Osteoblast (primary cell): ENCODE results near the gene DHRSX. TPM values are rescaled to one million over a fixed set of nuclear protein-coding genes. Genes with fewer than 3 reads are reported as not detected.
"Not testable (repeated sequence)": the region's sequence is repeated elsewhere in the genome, so short reads cannot be mapped to it uniquely, and the experiment has no call there.

Source experiments
- DNase-seq: peaks from one replicate; pipeline ENCODE4 v3.0.0; 2011; ENCODE audit warnings: low spot score, mixed read lengths; ENCODE audit not compliant: insufficient read length; ENCODE audit errors: missing footprints
- H2AFZ ChIP-seq: 2 replicates; pipeline ENCODE4 v1.6.0; 2011; ENCODE audit warnings: mild to moderate bottlenecking, low read length
- H3K27ac ChIP-seq: 2 replicates; pipeline ENCODE4 v1.5.1; 2011; ENCODE audit warnings: mild to moderate bottlenecking, low read depth, low read length, moderate library complexity
- H3K27me3 ChIP-seq: 2 replicates; pipeline ENCODE4 v1.6.0; 2012; ENCODE audit warnings: mild to moderate bottlenecking, control low read depth, inconsistent platforms, low read length, moderate library complexity; ENCODE audit not compliant: insufficient read depth
- H3K36me3 ChIP-seq: 2 replicates; pipeline ENCODE4 v1.5.1; 2011; ENCODE audit warnings: mild to moderate bottlenecking, low read length, control low read depth, moderate library complexity; ENCODE audit not compliant: insufficient read depth
- H3K4me1 ChIP-seq: 2 replicates; pipeline ENCODE4 v1.5.1; 2011; ENCODE audit warnings: mild to moderate bottlenecking, low read length, control low read depth, moderate library complexity; ENCODE audit not compliant: insufficient read depth
- H3K4me2 ChIP-seq: 2 replicates; pipeline ENCODE4 v1.6.0; 2011; ENCODE audit warnings: mild to moderate bottlenecking, low read length; ENCODE audit not compliant: insufficient read depth
- H3K4me3 ChIP-seq: fragments of 200-600 bp; sonication (generic); 3 replicates; pipeline ENCODE4 v1.5.1; 2012; ENCODE audit warnings: mild to moderate bottlenecking, low read length, inconsistent platforms; ENCODE audit not compliant: insufficient read depth
- H3K79me2 ChIP-seq: 2 replicates; pipeline ENCODE4 v1.6.0; 2012; ENCODE audit warnings: mild to moderate bottlenecking, low read length, control low read depth, inconsistent platforms; ENCODE audit not compliant: insufficient read depth
- H3K9me3 ChIP-seq: 2 replicates; pipeline ENCODE4 v1.5.1; 2011; ENCODE audit warnings: low read depth, low read length, control low read depth
- H4K20me1 ChIP-seq: 2 replicates; pipeline ENCODE4 v1.6.0; 2012; ENCODE audit warnings: mild to moderate bottlenecking, low read length, control low read depth; ENCODE audit not compliant: insufficient read depth
- total RNA-seq: library from RNA; depleted of rRNA; stranded (reverse); fragments of >200 nt; gene quantifications from 2 replicates; pipeline ENCODE4 v1.2.3, GENCODE V29; 2012
- TF ChIP-seq, protein P1 (sequence below): IDR thresholded peaks from 2 replicates; pipeline ENCODE4 v1.5.1; 2011; ENCODE audit warnings: mild to moderate bottlenecking, low read depth, low read length, moderate library complexity; ENCODE audit errors: extremely low read depth

Gene DHRSX
- total RNA-seq, 1 donor, result 37.6 TPM

DNA sequence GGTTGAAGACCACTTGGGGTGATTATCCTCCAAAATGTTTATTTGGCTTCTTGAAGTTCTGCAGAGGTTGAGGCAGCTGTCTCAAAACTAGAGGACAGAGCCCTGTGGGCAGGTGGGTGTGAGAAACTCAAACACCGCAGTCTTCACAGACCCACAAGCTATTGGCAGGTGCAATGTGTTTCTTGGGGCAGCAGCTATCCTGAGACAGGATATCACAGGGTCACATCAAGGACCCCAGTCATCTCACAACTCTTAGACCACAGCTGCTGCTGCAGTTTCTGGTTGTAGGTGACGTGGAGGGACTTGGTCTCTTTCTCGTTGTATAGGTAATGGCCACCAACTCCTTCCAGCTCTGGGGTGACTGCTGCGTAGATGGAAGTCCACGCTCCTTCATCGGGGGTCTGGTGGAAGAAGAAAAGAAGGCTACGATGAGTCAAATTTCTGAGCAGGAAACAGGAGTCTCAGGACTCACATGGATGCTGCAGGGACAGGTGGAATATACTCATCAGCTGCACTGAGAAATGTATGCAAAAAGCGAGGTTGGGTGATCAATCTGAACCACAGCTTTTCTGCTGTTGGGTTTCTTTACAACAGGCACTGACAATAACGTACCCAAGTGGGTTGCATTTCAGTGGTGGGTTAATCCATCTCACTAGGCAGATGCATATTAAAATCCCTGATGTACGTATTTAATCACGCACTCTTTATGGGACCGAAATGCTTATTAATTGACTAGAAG is 279.8 kb downstream of the DHRSX start:
- Histone ChIP-seq H3K9me3 (peaks cover 6% of the 10 kb centered on the region), H3K27me3 (no peaks in the 10 kb centered on the region), H3K4me1 (no peaks in the 10 kb centered on the region), H3K4me3 (no peak overlapping the region), H3K36me3 (no peaks in the 10 kb centered on the region), H4K20me1 (no peaks in the 10 kb centered on the region), H3K27ac (no peak overlapping the region), H3K79me2 (no peaks in the 10 kb centered on the region), H2AFZ (no peak overlapping the region), H3K4me2 (no peak overlapping the region)
- DNase-seq, result no peak
- TF ChIP-seq, protein P1, sequence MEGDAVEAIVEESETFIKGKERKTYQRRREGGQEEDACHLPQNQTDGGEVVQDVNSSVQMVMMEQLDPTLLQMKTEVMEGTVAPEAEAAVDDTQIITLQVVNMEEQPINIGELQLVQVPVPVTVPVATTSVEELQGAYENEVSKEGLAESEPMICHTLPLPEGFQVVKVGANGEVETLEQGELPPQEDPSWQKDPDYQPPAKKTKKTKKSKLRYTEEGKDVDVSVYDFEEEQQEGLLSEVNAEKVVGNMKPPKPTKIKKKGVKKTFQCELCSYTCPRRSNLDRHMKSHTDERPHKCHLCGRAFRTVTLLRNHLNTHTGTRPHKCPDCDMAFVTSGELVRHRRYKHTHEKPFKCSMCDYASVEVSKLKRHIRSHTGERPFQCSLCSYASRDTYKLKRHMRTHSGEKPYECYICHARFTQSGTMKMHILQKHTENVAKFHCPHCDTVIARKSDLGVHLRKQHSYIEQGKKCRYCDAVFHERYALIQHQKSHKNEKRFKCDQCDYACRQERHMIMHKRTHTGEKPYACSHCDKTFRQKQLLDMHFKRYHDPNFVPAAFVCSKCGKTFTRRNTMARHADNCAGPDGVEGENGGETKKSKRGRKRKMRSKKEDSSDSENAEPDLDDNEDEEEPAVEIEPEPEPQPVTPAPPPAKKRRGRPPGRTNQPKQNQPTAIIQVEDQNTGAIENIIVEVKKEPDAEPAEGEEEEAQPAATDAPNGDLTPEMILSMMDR, result no peak

DNA sequence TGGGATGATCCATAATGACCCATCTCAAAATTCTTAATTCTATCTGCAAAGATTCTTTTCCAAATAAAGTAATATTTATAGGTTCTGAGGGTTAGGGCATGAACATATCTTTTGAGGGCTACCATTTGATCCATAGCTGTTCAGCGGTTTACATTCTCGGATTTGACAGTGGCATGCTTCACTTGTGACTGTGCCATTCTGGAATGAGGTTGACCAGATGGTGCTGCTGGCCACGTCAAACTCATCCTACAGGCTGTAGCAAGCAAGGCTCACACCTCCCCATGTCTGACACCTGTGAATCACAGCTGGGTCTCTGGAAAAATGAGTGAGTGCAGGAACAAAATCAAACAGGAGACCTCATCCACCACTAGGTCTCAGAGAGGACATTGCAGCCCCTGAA is 280.5 kb downstream of the DHRSX start:
- TF ChIP-seq, protein P1, result no peak
- DNase-seq, result no peak
- Histone ChIP-seq H3K4me2 (no peak overlapping the region), H3K4me1 (no peaks in the 10 kb centered on the region), H4K20me1 (no peaks in the 10 kb centered on the region), H3K4me3 (no peak overlapping the region), H3K27me3 (no peaks in the 10 kb centered on the region), H3K27ac (no peak overlapping the region), H3K36me3 (no peaks in the 10 kb centered on the region), H3K9me3 (peaks cover 6% of the 10 kb centered on the region), H2AFZ (no peak overlapping the region), H3K79me2 (no peaks in the 10 kb centered on the region)

DNA sequence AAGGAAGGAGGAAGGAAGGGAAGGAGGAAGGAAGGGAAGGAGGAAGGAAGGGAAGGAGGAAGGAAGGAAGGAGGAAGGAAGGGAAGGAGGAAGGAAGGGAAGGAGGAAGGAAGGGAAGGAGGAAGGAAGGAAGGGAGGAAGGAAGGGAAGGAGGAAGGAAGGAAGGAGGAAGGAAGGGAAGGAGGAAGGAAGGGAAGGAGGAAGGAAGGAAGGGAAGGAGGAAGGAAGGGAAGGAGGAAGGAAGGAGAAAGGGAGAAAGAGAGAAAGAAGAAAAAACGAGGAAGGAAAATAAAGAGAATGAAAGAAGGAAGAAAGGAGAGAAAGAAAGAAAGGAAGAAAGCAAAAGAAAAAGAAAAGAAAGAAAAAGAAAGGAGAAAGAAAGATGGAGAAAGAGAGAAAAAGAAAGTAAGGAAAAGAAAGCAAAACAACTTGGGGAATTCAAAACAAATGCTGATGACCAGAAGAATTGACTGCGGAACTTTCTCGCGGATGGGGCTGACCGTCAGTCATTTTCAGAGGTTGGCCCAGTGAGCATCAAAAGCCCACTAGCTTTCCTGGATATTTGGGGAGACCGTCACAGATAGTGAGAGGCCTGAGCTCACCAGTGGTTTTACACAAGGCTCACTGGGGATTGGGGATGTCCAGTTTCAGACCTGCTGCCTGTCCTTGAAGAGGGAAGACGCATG is 286.5 kb downstream of the DHRSX start:
- not testable (repeated sequence) for H3K27me3 ChIP-seq, H3K4me3 ChIP-seq, H3K4me1 ChIP-seq, H2AFZ ChIP-seq, H4K20me1 ChIP-seq, H3K36me3 ChIP-seq, H3K27ac ChIP-seq, H3K9me3 ChIP-seq, DNase-seq, H3K79me2 ChIP-seq, H3K4me2 ChIP-seq

DNA sequence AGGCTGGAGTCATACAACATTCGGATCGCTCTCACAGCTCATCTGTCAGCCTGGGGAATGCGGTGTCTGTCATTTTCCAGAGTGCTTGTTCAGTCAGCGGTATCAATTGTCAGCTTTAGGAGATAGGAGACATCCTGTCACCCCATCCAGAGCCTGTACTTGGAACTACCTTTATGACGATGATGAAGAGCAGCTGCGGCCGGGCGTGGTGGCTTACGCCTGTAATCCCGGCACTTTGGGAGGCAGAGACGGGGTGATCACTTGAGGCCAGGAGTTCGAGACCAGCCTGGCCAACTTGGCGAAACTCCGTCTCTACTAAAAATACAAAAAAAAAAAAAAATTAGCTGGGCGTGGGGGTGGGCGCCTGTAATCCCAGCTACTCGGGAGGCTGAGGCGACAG is 289.1 kb downstream of the DHRSX start:
- H3K4me2 ChIP-seq, H3K27ac ChIP-seq, H3K9me3 ChIP-seq, H3K79me2 ChIP-seq, DNase-seq, H3K4me3 ChIP-seq, H2AFZ ChIP-seq, H3K4me1 ChIP-seq, H3K27me3 ChIP-seq, H4K20me1 ChIP-seq, H3K36me3 ChIP-seq: not testable (repeated sequence)

DNA sequence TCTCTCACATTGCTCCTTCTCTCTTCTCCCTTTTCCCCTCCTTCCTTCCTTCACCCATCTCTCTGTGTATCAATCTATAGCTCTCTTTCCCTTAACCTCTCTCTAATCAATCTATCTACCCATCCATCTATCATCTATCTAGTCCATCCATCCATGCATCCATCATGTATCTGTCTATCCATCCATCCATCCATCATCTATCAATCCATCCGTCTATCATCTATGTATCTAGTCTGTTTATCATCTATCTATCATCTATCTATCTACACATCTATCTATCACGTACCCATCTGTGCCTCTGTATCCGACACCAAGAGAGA is 307.5 kb downstream of the DHRSX start:
- TF ChIP-seq, protein P1, result no peak
- H2AFZ ChIP-seq, result no peak overlapping the region
- no peaks in the 10 kb centered on the region for H3K36me3 ChIP-seq
- no peak overlapping the region for H3K4me2 ChIP-seq
- no peaks in the 10 kb centered on the region for H4K20me1 ChIP-seq
- no peak overlapping the region for H3K27ac ChIP-seq
- no peaks in the 10 kb centered on the region for H3K27me3 ChIP-seq
- H3K4me3 ChIP-seq, result no peak overlapping the region
- DNase-seq, result no peak
- no peaks in the 10 kb centered on the region for H3K4me1 ChIP-seq
- no peaks in the 10 kb centered on the region for H3K9me3 ChIP-seq
- no peaks in the 10 kb centered on the region for H3K79me2 ChIP-seq
